ENCODE results near the gene C3orf38. TPM values are rescaled to one million over a fixed set of nuclear protein-coding genes. Genes with fewer than 3 reads are reported as not detected.

The C3orf38 gene
- polyA plus RNA-seq, 3 donors, result 9.1 to 25.4 (median 24.9) TPM

GRCh38 chr3:88195951-88196434 lies 46.2 kb downstream of the C3orf38 start:
- no peak for TF ChIP-seq CTCF (IDR thresholded peaks at IDR 0.05)
- no peak overlapping the region for H2AFZ ChIP-seq (ENCODE audit: insufficient read depth, low read depth, low read length, poor library complexity, severe bottlenecking)
- H3K36me3 ChIP-seq (replicated peaks in 1 of 2; ENCODE audit: control insufficient read depth in 1 of 2, insufficient read depth in 2 of 2, low read length in 2 of 2), result no peaks in the 10 kb centered on the region
- Mint-ChIP-seq H3K36me3 (no peaks in the 10 kb centered on the region), H3K4me1 (no peaks in the 10 kb centered on the region), H3K27me3 (ENCODE audit: low read depth in 3 of 3) (no peaks in the 10 kb centered on the region), H3K27ac (no peak overlapping the region), H3K4me3 (no peak overlapping the region), H3K9me3 (peaks cover 0 to 8% (median 2%) of the 10 kb centered on the region in 7 donors)
- no peaks in the 10 kb centered on the region for H3K27me3 ChIP-seq (ENCODE audit: control insufficient read depth in 2 of 2, insufficient read depth in 2 of 2, low read length in 2 of 2)
- H3K9ac ChIP-seq (ENCODE audit: insufficient read depth, low read length, poor library complexity, severe bottlenecking), result no peak overlapping the region
- H4K20me1 ChIP-seq (ENCODE audit: insufficient read depth, low read length), result no peaks in the 10 kb centered on the region
- no peak overlapping the region for H3K4me2 ChIP-seq (replicated peaks; ENCODE audit: extremely low read depth, low read length, poor library complexity, severe bottlenecking)
- no peaks in the 10 kb centered on the region for H3K9me3 ChIP-seq (replicated peaks in 1 of 2; ENCODE audit: control insufficient read depth in 1 of 2, insufficient read depth in 1 of 2, low read length in 2 of 2)
- DNase-seq, result no peak
- no peak overlapping the region for H3K4me3 ChIP-seq (replicated peaks in 1 of 3; ENCODE audit: low read depth in 2 of 3, low read length in 3 of 3)
- H3K79me2 ChIP-seq (ENCODE audit: insufficient read depth, low read length), result no peaks in the 10 kb centered on the region
- no CpG with 5 or more reads among the region's 2 CpGs for WGBS (ENCODE audit: insufficient coverage)
- intact Hi-C loops (cut with micrococcal nuclease), result no loop called here
- H3K27ac ChIP-seq (ENCODE audit: low read depth in 1 of 2, low read length in 2 of 2), result no peak overlapping the region
- H3K4me1 ChIP-seq (ENCODE audit: control insufficient read depth in 1 of 2, insufficient read depth in 2 of 2, low read length in 2 of 2), result no peaks in the 10 kb centered on the region

GRCh38 chr3:88198121-88198520 lies 48.4 kb downstream of the C3orf38 start:
- no peak overlapping the region for H2AFZ ChIP-seq (ENCODE audit: insufficient read depth, low read depth, low read length, poor library complexity, severe bottlenecking)
- no peaks in the 10 kb centered on the region for H3K9me3 ChIP-seq (replicated peaks in 1 of 2; ENCODE audit: control insufficient read depth in 1 of 2, insufficient read depth in 1 of 2, low read length in 2 of 2)
- no peaks in the 10 kb centered on the region for H3K4me1 ChIP-seq (ENCODE audit: control insufficient read depth in 1 of 2, insufficient read depth in 2 of 2, low read length in 2 of 2)
- intact Hi-C loops (cut with micrococcal nuclease), result no loop called here
- WGBS (ENCODE audit: insufficient coverage), result no CpG with 5 or more reads among the region's 1 CpG
- Mint-ChIP-seq H3K4me1 (peaks cover 2% of the 10 kb centered on the region), H3K27me3 (ENCODE audit: low read depth in 3 of 3) (no peaks in the 10 kb centered on the region), H3K9me3 (peaks cover 0 to 8% (median 0%) of the 10 kb centered on the region in 7 donors), H3K4me3 (no peak overlapping the region), H3K27ac (no peak overlapping the region), H3K36me3 (no peaks in the 10 kb centered on the region)
- H3K9ac ChIP-seq (ENCODE audit: insufficient read depth, low read length, poor library complexity, severe bottlenecking), result no peak overlapping the region
- no peaks in the 10 kb centered on the region for H3K79me2 ChIP-seq (ENCODE audit: insufficient read depth, low read length)
- H3K36me3 ChIP-seq (replicated peaks in 1 of 2; ENCODE audit: control insufficient read depth in 1 of 2, insufficient read depth in 2 of 2, low read length in 2 of 2), result no peaks in the 10 kb centered on the region
- no peaks in the 10 kb centered on the region for H3K27me3 ChIP-seq (ENCODE audit: control insufficient read depth in 2 of 2, insufficient read depth in 2 of 2, low read length in 2 of 2)
- H3K4me2 ChIP-seq (replicated peaks; ENCODE audit: extremely low read depth, low read length, poor library complexity, severe bottlenecking), result no peak overlapping the region
- H3K27ac ChIP-seq (ENCODE audit: low read depth in 1 of 2, low read length in 2 of 2), result no peak overlapping the region
- no peak overlapping the region for H3K4me3 ChIP-seq (replicated peaks in 1 of 3; ENCODE audit: low read depth in 2 of 3, low read length in 3 of 3)
- no peak for TF ChIP-seq CTCF (IDR thresholded peaks at IDR 0.05)
- DNase-seq, result no peak
- H4K20me1 ChIP-seq (ENCODE audit: insufficient read depth, low read length), result no peaks in the 10 kb centered on the region

All from CD14-positive monocyte (primary cell).